SJSA1 (cell line): ENCODE data around the gene SCYL1. TPM values are rescaled to one million over a fixed set of nuclear protein-coding genes. Genes with fewer than 3 reads are reported as not detected.

ENCODE experiments used
- DNase-seq, 2 experiments: peaks; one replicate each; pipeline ENCODE4 v3.0.0-alpha.2; 2015 to 2020; ENCODE audit warnings: low spot score in 2 of 2, low read depth in 1 of 2
- H3K27ac ChIP-seq: fragments of 250-450 bp; sonication (Bioruptor Pico); 2 replicates; pipeline ENCODE4 v1.5.1; 2020; ENCODE audit warnings: mild to moderate bottlenecking, moderate library complexity
- H3K27me3 ChIP-seq: fragments of 250-450 bp; sonication (Bioruptor Pico); replicated peaks from 2 replicates; pipeline ENCODE4 v1.5.1; 2020; ENCODE audit warnings: mild to moderate bottlenecking, moderate library complexity
- H3K36me3 ChIP-seq: fragments of 250-450 bp; sonication (Bioruptor Pico); 2 replicates; pipeline ENCODE4 v1.5.1; 2020; ENCODE audit warnings: mild to moderate bottlenecking
- H3K4me1 ChIP-seq: fragments of 250-450 bp; sonication (Bioruptor Pico); replicated peaks from 2 replicates; pipeline ENCODE4 v1.6.1; 2021; ENCODE audit warnings: mild to moderate bottlenecking
- H3K4me3 ChIP-seq: fragments of 250-450 bp; sonication (Bioruptor Pico); 2 replicates; pipeline ENCODE4 v1.5.1; 2020; ENCODE audit warnings: mild to moderate bottlenecking
- H3K9me3 ChIP-seq: fragments of 250-450 bp; sonication (Bioruptor Pico); replicated peaks from 2 replicates; pipeline ENCODE4 v1.5.1; 2020; ENCODE audit warnings: mild to moderate bottlenecking
- total RNA-seq: library from RNA; depleted of rRNA; stranded (reverse); fragments of >200 nt; shearing (Covaris generic); gene quantifications from 2 replicates; pipeline ENCODE4 v1.2.3, GENCODE V29; 2014

SCYL1 gene
- total RNA-seq, 1 experiment from 2014 or later = 130 TPM

DNA sequence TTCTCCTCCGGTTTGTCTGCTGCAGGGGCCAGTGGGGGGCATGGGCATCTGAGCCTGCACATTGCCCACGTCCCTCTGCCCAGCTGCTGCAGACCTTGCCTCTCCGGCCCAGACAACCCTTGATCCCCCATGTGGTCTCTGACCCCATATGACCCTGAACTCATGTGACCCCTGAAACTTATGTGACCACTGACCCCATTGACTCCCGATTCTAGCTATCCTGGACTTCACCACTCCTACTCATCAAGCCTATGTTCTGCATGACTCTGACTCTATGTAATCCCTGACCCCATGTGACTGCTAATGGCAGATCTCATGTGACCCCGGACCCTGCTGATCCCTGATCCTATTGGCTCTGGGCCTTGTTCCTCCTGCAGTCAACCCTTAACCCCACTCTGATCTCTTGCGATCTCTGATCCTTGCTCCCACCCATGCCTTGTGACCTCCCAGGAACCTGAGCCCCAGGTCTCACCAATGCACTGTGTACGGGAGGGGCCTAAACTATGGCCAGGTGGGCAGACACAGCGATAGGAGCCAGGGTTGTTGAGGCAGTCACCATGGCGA lies 27.6 kb downstream of the SCYL1 start:
- peaks cover 12% of the 10 kb centered on the region for H3K36me3 ChIP-seq
- H3K9me3 ChIP-seq = no peaks in the 10 kb centered on the region
- no peak overlapping the region for H3K27ac ChIP-seq
- DNase-seq = no peak
- no peak overlapping the region for H3K4me3 ChIP-seq
- no peaks in the 10 kb centered on the region for H3K27me3 ChIP-seq
- peaks cover 35% of the 10 kb centered on the region for H3K4me1 ChIP-seq

DNA sequence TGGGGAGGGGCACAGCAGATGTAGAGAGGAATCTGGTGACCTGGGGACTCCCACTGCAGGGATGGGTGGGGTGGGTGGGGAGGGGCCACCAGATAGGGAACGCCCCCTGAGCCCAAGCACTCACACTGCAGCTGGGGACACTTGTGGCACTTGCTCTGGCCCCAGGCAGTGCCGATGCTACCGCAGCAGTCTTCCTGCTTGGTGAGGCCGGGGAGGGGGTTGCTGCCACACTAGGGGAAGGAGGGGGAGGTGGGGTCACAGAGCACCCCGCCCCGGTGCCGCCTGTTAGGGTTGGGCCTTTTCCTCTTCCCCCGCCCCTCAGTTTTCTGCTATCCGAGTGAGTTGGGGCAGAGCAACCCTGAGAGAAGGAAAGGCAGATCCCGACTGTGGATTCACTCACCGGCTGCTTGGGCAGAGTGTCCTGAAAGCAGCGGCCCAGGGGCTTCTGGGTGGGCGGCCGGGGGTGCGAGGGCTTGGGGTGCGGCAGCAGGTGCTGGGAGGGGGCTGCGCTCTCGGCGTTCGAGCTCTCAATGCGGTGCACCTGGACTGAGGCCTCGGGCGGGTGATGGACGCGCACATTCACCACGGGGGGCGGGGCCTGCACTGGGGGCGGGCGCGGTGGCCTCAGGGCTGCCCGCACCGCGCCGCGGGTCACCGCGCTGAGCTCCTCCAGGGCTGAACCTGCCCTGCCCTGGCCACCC lies 28.6 kb downstream of the SCYL1 start:
- H3K4me3 ChIP-seq = no peak overlapping the region
- peaks cover 43% of the 10 kb centered on the region for H3K4me1 ChIP-seq
- no peaks in the 10 kb centered on the region for H3K9me3 ChIP-seq
- H3K36me3 ChIP-seq = peaks cover 12% of the 10 kb centered on the region
- DNase-seq = no peak
- H3K27me3 ChIP-seq = no peaks in the 10 kb centered on the region
- H3K27ac ChIP-seq = no peak overlapping the region

DNA sequence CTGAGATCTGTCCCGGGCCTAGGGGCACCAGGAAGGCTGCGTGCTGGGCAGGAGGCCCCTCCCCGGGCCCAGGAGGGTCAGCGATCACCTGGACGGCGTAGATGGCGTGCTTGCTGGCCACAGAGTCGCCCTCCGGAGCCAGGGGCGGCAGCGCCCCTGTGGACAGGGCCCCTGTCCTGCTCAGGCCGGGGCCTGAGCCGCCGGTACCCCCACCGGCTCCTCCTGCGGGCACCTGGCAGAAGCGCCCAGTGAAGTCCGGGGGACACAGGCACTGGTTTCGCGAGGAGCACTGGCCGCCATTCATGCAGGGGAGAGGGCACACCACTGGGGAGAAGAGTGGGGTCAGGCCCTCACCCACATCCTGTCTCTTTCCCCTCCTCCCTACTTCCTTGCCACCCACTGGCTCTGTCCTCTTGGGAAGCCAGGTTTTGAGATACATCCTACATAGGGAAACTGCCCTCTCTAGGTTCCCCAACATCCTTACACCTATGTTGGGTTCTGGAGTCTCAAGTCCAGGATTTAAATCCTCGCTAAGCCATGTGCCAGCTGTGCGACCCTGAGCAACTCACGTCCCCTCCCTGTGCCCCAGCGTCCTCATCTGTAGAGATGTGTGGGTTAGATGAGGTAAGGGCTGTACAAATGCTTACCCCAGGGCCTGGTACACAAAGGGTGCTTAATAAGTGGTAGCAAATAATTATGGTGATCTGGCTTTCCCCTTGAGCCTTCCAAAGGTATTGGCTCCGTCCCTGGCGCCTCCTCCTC lies 29.4 kb downstream of the SCYL1 start:
- H3K27ac ChIP-seq = no peak overlapping the region
- no peak overlapping the region for H3K4me3 ChIP-seq
- peaks cover 12% of the 10 kb centered on the region for H3K36me3 ChIP-seq

DNA sequence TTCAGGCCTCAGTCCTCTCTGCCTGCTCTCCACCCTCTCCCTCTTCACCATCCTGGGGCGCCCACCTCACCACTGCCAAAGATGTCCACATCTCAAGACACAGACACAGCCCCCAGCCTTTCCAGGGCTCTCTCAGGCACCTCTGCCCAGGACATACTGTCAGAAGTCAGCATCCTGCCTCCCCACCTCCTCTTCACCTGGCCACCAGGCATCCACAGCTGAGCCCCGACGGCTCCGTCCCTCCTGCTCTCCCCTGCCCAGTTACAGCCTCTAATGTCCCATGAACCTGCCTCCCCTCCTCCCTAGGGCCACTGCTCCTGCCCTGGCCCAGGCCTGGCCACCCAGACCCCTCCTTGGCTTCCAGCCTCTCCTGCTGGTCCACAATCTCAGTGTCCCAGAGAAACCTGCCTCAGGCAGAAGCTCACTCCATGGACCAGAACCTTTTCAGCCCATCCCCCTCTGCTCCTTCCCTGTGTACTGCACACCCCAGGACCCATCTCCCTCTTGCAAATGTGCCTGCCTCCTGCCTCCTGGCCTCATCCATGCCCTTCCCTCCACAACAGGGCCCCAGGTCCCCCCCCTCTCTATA lies 30.1 kb downstream of the SCYL1 start:
- Histone ChIP-seq H3K9me3 (no peaks in the 10 kb centered on the region), H3K36me3 (peaks cover 12% of the 10 kb centered on the region), H3K27me3 (no peaks in the 10 kb centered on the region), H3K4me3 (no peak overlapping the region), H3K4me1 (peaks cover 58% of the 10 kb centered on the region), H3K27ac (no peak overlapping the region)
- no peak for DNase-seq

More for the DNA sequence above, 29.4 kb downstream of the SCYL1 start:
- H3K4me1 ChIP-seq = peaks cover 51% of the 10 kb centered on the region
- no peaks in the 10 kb centered on the region for H3K9me3 ChIP-seq
- no peaks in the 10 kb centered on the region for H3K27me3 ChIP-seq
- DNase-seq = no peak

DNA sequence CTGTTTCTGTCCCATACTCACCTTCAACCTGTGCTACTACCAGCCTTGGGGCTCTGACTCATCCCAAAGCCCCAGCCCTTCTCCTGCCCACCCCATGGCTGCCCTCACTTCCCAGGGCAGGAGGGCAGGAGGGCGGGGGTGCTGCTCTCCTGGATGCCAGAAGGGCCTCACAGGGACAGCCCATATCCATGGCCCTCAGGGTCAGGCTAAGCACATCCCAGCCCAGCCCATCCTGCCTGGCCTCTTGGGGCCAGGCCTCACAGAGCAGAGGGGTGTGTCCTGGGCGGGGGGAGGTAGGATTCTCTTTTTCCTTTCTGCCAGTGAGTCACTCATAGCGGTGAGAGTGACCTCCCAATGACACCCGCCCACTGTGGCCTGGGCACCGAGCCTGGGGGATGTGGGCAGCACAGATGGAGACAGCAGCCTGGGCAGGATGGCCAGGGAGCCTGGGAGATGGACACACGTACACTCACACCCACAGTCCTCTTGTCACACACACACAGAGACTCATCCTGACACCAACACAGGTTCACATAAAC lies 30.9 kb downstream of the SCYL1 start:
- Histone ChIP-seq H3K36me3 (peaks cover 12% of the 10 kb centered on the region), H3K27me3 (no peaks in the 10 kb centered on the region), H3K9me3 (no peaks in the 10 kb centered on the region), H3K27ac (no peak overlapping the region), H3K4me3 (no peak overlapping the region), H3K4me1 (peaks cover 66% of the 10 kb centered on the region)
- peak; percentile 97 to 98 for DNase-seq

DNA sequence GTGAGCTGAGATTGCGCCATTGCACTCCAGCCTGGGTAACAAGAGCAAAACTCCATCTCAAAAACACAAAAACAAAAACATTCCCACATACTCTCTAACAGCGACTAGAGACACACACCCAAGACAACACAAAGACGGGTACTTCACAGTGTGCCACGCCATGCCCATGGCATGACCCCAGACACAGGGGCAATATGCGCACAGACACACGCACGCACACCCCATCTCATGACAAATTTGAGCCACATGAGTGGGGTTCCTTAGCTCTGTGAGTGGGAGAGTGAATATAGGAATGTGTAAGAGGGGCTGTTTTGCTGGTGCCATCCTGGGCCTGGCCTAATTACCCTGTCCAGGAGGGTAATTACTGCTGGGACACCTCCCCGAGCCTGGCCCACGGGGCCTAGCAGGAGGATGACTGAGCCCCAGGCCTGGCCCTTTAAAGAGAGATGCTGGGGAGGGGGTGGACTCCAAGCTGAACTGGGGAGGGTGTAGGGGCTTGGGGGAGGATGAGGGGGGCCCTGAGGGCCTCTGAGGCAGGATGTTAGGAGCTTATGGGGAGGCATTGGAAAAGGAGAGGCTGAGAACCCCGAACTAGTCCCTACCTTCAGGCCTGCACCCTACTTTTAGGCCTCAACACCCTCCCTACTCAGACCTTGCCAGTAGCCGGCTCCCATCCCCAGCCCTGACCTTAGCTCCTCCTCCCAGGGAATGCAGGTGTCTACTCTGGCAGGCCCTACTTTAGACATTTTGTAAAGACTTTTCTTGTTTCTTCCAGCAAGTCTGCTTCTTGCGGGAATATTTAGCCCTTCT lies 31.8 kb downstream of the SCYL1 start:
- Histone ChIP-seq H3K36me3 (peaks cover 7% of the 10 kb centered on the region), H3K9me3 (no peaks in the 10 kb centered on the region), H3K4me1 (peaks cover 72% of the 10 kb centered on the region), H3K27ac (no peak overlapping the region), H3K27me3 (no peaks in the 10 kb centered on the region), H3K4me3 (no peak overlapping the region)
- DNase-seq = no peak

DNA sequence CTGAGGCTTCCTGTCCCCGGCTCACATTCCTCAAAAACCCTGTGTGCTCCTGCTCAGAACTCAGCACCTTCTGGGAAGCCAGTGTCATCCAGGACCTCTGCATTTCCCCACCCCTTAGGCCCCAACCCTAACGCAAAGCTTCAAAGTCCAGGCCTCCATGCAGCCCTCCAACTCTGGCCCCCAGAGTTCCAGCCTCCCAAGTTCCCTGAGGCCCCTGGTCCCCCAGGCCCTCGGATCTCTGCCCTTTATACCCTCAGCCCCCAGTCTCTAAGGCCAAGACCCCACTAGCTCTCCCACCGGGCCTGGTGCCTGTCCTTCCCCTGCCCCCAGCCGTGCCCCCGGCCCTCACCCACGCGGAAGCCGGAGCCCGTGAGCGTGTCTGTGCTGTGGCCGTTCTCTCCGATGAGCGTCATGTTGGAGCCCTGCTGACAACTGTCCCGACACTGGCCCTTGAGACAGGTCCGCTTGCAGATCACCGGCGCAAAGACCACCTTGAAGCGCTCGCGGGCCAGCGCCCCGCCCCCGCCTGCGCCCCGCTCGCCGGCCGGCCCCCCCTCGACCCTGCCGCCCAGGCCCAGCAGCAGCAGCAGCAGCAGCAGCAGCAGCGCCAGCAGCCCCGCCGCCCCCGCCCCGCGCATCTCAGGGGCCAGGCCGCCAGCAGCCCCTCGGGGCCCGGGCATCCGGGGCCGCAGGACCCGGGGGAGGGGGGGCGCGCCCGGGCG lies 32.6 kb downstream of the SCYL1 start:
- peaks cover 4% of the 10 kb centered on the region; the same call in 1 of the 2 replicates for H3K36me3 ChIP-seq
- no peaks in the 10 kb centered on the region for H3K9me3 ChIP-seq
- no peak overlapping the region for H3K27ac ChIP-seq
- H3K4me3 ChIP-seq = peak overlapping the region; percentile 42
- no peak for DNase-seq
- no peaks in the 10 kb centered on the region for H3K27me3 ChIP-seq
- H3K4me1 ChIP-seq = peaks cover 72% of the 10 kb centered on the region

DNA sequence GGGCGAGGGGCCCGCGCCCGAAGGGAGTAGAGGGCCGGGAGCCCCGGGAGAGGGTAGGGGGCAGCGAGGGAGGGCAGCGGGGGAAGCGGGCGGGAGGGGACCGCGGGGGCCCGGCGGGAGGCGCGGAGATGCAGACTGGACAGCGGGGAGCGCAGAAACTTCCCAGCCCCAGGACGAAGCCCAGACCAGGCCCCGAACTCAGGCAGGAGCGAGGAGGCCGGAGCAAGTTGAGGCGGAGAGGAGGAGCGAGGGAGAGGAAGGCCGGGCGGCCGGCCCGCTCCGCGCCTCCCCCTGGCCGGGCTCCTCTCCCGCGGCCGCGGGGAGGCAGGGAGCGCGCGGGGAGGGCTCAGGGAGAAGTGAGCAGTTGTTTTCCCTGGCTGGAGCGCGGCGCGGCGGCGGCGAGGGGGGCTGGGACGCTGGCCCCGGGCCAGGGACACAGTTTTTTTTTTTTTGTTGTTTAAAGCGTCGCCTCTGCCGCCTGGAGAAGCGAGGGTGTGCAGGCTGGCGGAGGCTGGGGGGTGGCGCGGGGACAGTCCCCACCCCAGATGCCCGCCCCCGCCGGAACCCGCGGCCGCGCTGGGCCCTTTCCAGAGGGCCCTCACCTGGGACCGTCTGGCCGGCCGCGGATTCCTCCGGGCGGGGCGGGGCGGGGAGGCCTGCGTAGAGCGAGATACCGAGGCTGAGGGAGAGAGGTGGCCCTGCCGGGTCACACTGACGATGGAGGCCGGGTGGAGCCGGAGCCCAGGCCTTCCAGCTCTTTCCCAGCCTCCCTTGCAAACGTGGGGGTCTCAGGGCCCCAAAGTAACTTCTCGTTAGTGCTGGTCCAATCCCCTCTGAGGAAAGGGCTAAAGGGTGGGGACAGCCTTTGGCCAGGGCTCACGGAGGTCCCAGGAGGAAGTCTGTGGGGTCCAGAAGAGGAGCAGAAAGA lies 33.4 kb downstream of the SCYL1 start, which contains the start of gene LTBP3:
LTBP3 (minus strand) TSS at position 358 of the 928 bp plus-strand sequence. CDS start 400 bp downstream, outside the sequence.
- peak; percentile 87 to 91 for DNase-seq
- H3K4me1 ChIP-seq = peaks cover 72% of the 10 kb centered on the region

DNA sequence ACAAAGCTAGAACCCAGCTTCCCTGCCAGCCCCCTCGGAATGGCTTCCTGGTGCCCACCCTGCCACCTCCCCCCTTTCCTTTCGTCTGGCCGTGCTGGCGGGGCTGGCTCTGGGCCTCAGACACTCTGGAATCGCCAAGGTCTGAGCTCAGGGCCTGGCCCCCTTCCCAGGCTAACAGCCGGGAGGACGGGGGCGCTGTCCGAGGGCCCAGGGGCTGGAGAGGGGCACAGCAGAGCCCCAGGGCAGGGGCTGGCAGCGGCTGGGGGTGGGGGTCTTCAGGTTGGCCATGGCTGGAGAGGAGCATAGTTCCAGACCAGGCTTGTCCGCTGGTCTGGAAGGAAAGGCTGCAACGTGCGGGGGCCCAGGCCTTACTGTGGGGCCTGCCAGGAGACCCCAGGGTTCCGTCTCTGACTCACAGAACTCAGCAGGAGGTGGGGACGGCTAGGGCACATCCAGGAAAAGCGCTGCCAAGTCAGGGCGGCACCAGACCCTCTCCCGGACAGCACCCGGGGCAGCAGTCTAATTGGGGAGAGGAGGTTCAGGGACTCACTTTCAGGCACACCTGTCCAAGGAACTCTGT lies 34.1 kb downstream of the SCYL1 start:
- H3K4me3 ChIP-seq = peak overlapping the region; percentile 42
- H3K36me3 ChIP-seq = no peaks in the 10 kb centered on the region
- no peak for DNase-seq
- H3K27me3 ChIP-seq = no peaks in the 10 kb centered on the region
- H3K27ac ChIP-seq = peak overlapping the region; percentile 35
- H3K4me1 ChIP-seq = peaks cover 71% of the 10 kb centered on the region
- H3K9me3 ChIP-seq = no peaks in the 10 kb centered on the region

More for the DNA sequence above, 33.4 kb downstream of the SCYL1 start, which contains the start of gene LTBP3:
- Histone ChIP-seq H3K27me3 (no peaks in the 10 kb centered on the region), H3K27ac (peak within 1 kb of the TSS; percentile 35), H3K36me3 (no peaks in the 10 kb centered on the region), H3K9me3 (no peaks in the 10 kb centered on the region), H3K4me3 (peak within 1 kb of the TSS; percentile 42)

DNA sequence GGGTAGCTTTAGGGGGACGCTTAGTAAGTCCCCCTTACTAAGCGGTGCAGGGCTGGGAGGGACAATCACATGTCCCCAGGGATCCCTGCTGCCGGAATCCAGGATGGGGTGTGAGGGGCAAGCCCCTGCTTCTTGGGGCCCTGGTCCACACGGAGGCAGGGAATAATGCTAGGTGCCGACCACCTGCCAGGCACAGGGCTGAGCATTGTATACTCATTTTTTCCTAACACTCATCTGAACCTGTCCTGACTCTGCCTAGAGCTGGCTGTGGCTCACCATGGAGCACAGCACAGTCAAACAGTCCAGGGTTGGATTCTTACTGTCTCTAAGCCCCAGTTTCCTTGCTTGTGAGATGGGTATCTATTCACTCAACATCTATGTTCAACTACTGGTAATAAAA lies 34.7 kb downstream of the SCYL1 start:
- peak overlapping the region; percentile 17 for H3K27ac ChIP-seq
- no peaks in the 10 kb centered on the region for H3K9me3 ChIP-seq
- H3K27me3 ChIP-seq = no peaks in the 10 kb centered on the region
- H3K4me3 ChIP-seq = no peak overlapping the region
- peaks cover 66% of the 10 kb centered on the region for H3K4me1 ChIP-seq
- DNase-seq = no peak
- no peaks in the 10 kb centered on the region for H3K36me3 ChIP-seq

DNA sequence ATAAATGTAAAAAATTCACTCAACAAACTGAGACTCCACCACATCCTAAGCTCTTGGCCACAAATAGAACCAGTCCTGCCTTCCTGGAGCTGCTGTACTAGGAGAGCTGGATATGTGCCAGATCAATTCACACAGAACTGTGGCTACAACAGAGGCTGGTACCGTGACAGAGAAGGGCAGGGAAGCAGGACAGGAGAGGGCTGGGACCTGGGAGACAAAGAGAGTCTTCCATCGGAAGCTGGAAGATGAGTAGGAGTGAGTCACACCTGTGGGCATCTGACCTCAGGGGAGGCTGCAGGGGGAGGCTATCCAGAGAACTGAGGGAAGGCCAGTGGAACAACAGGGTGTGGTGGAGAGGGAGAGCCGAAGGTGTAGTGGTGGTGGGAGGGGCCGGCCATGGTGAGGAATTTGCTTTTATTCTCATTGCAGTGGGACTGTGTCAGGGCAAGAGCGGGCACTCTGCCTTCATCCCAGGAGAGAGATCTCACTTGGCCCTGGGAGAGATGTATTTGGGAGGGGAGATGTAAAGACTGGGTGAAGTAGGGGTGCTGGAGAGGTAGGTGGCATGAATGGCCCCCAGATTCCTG lies 35.2 kb downstream of the SCYL1 start:
- no peaks in the 10 kb centered on the region for H3K9me3 ChIP-seq
- H3K4me1 ChIP-seq = peaks cover 62% of the 10 kb centered on the region
- no peak overlapping the region for H3K4me3 ChIP-seq
- H3K36me3 ChIP-seq = no peaks in the 10 kb centered on the region
- H3K27ac ChIP-seq = peak overlapping the region; percentile 17
- DNase-seq = peak; percentile 73 to 88
- H3K27me3 ChIP-seq = no peaks in the 10 kb centered on the region
